OCI-M1 (cell line): ENCODE measurements around the gene GNAT2.

Experiments
- DNase-seq: peaks from one replicate; lab custom pipeline; 2025; lab: John Stamatoyannopoulos, UW

Gene GNAT2

GRCh38 chr1:109626682-109627408, 7.4 kb upstream of the GNAT2 start:
- DNase-seq: no peak

GRCh38 chr1:109625601-109626560, 6.5 kb upstream of the GNAT2 start:
- DNase-seq: no peak

- DNase-seq: no peak
These were observed 5.8 kb upstream of the GNAT2 start for GRCh38 chr1:109625176-109625575.

- no peak for DNase-seq
These were observed 5.0 kb upstream of the GNAT2 start for GRCh38 chr1:109624201-109625010.

- no peak for DNase-seq
These were observed 4.3 kb upstream of the GNAT2 start for GRCh38 chr1:109623601-109624161.

GRCh38 chr1:109622895-109623294, 3.5 kb upstream of the GNAT2 start:
- DNase-seq: no peak

GRCh38 chr1:109622137-109622892, 2.9 kb upstream of the GNAT2 start:
- DNase-seq: no peak

GRCh38 chr1:109621379-109622136, 2.1 kb upstream of the GNAT2 start:
- no peak for DNase-seq

GRCh38 chr1:109620841-109621286, 1.4 kb upstream of the GNAT2 start:
- peak; percentile 88 for DNase-seq

GRCh38 chr1:109620401-109620791, 980 bp upstream of the GNAT2 start:
- DNase-seq: peak; percentile 49

- DNase-seq: peak; percentile 30
These were observed 498 bp downstream of the GNAT2 start for GRCh38 chr1:109618661-109619575.

- peak; percentile 9 for DNase-seq
These were observed 2.1 kb downstream of the GNAT2 start for GRCh38 chr1:109617291-109617801.

GRCh38 chr1:109616391-109616790, 3.0 kb downstream of the GNAT2 start:
- DNase-seq: peak; percentile 37

- peak; percentile 87 for DNase-seq
These were observed 3.5 kb downstream of the GNAT2 start for GRCh38 chr1:109615879-109616278.

- no peak for DNase-seq
These were observed 5.9 kb downstream of the GNAT2 start for GRCh38 chr1:109613361-109614147.

- DNase-seq: no peak
These were observed 8.0 kb downstream of the GNAT2 start for GRCh38 chr1:109611308-109611990.

GRCh38 chr1:109610609-109611307, 8.7 kb downstream of the GNAT2 start:
- no peak for DNase-seq
